A673 (cell line): ENCODE data around the gene MBLAC2.

Experiments used
- CTCF ChIP-seq: fragments of 300-800, 200-600 bp; sonication (generic); conservative IDR thresholded peaks from 2 replicates; pipeline ENCODE4 v1.5.1; 2017; ENCODE audit warnings: low read depth, mild to moderate bottlenecking, antibody characterized with exemption, low read length, moderate library complexity, mixed read lengths
- EZH2 ChIP-seq: fragments of 200-600 bp; sonication (generic); IDR thresholded peaks from 2 replicates; pipeline ENCODE4 v1.6.1; 2017; ENCODE audit warnings: borderline replicate concordance, low read depth, mild to moderate bottlenecking, mixed read lengths, antibody characterized with exemption, low read length; ENCODE audit not compliant: poor library complexity, severe bottlenecking

GRCh38 chr5:90418214-90418613 lies 56.4 kb downstream of the MBLAC2 start:
- TF ChIP-seq EZH2 (no peak), CTCF (no peak)
